Measurements from ENCODE around the gene ADAMTS2.

ADAMTS2 gene

GRCh38 chr5:179267671-179268083 is 77.6 kb downstream of the ADAMTS2 start:
- H3K79me2 ChIP-seq (ENCODE audit: insufficient read depth, low read length) = no peaks in the 10 kb centered on the region
- no peak overlapping the region for H3K4me3 ChIP-seq (ENCODE audit: insufficient read depth, low read length, poor library complexity, severe bottlenecking)
- no peak overlapping the region for H3K4me2 ChIP-seq (ENCODE audit: low read depth, low read length, poor library complexity, severe bottlenecking)
- H3K27ac ChIP-seq (ENCODE audit: low read depth, low read length) = no peak overlapping the region
- H3K9me2 ChIP-seq (replicated peaks; ENCODE audit: insufficient read depth, low read length) = no peaks in the 10 kb centered on the region
- H3K9me3 ChIP-seq (ENCODE audit: insufficient read depth, low read length) = no peaks in the 10 kb centered on the region
- TF ChIP-seq CTCF (IDR thresholded peaks at IDR 0.05; ENCODE audit: insufficient read depth, low read length, poor library complexity, severe bottlenecking) = no peak
- no peak for TF ChIP-seq EZH2phosphoT487 (conservative IDR thresholded peaks at IDR 0.05; ENCODE audit: low read length)
- no peaks in the 10 kb centered on the region for H3F3A ChIP-seq (ENCODE audit: insufficient read depth)
- no peaks in the 10 kb centered on the region for H3K27me3 ChIP-seq (ENCODE audit: low read length)
- no peak overlapping the region for H3K9ac ChIP-seq (ENCODE audit: low read length)
- H2AFZ ChIP-seq (ENCODE audit: low read depth, low read length, severe bottlenecking) = no peak overlapping the region
- H4K20me1 ChIP-seq (ENCODE audit: low read depth, low read length) = no peaks in the 10 kb centered on the region
- no peaks in the 10 kb centered on the region for H3K36me3 ChIP-seq (ENCODE audit: low read length)

GRCh38 chr5:179267071-179267670 is 78.1 kb downstream of the ADAMTS2 start:
- Histone ChIP-seq H3K27me3 (ENCODE audit: low read length) (no peaks in the 10 kb centered on the region), H3K27ac (ENCODE audit: low read depth, low read length) (no peak overlapping the region), H3K36me3 (ENCODE audit: low read length) (no peaks in the 10 kb centered on the region), H2AFZ (ENCODE audit: low read depth, low read length, severe bottlenecking) (no peak overlapping the region), H3K4me2 (ENCODE audit: low read depth, low read length, poor library complexity, severe bottlenecking) (no peak overlapping the region), H3K9me3 (ENCODE audit: insufficient read depth, low read length) (no peaks in the 10 kb centered on the region), H3K79me2 (ENCODE audit: insufficient read depth, low read length) (no peaks in the 10 kb centered on the region), H3F3A (ENCODE audit: insufficient read depth) (no peaks in the 10 kb centered on the region), H4K20me1 (ENCODE audit: low read depth, low read length) (no peaks in the 10 kb centered on the region), H3K4me3 (ENCODE audit: insufficient read depth, low read length, poor library complexity, severe bottlenecking) (no peak overlapping the region), H3K9ac (ENCODE audit: low read length) (no peak overlapping the region), H3K9me2 (replicated peaks; ENCODE audit: insufficient read depth, low read length) (no peaks in the 10 kb centered on the region)
- TF ChIP-seq EZH2phosphoT487 (conservative IDR thresholded peaks at IDR 0.05; ENCODE audit: low read length) (no peak), CTCF (IDR thresholded peaks at IDR 0.05; ENCODE audit: insufficient read depth, low read length, poor library complexity, severe bottlenecking) (no peak)

GRCh38 chr5:179266291-179267070 is 78.8 kb downstream of the ADAMTS2 start:
- Histone ChIP-seq H3K79me2 (ENCODE audit: insufficient read depth, low read length) (no peaks in the 10 kb centered on the region), H3K9me3 (ENCODE audit: insufficient read depth, low read length) (no peaks in the 10 kb centered on the region), H3K9me2 (replicated peaks; ENCODE audit: insufficient read depth, low read length) (no peaks in the 10 kb centered on the region), H3K27ac (ENCODE audit: low read depth, low read length) (no peak overlapping the region), H3K4me2 (ENCODE audit: low read depth, low read length, poor library complexity, severe bottlenecking) (no peak overlapping the region), H3K9ac (ENCODE audit: low read length) (no peak overlapping the region), H3K4me3 (ENCODE audit: insufficient read depth, low read length, poor library complexity, severe bottlenecking) (no peak overlapping the region), H2AFZ (ENCODE audit: low read depth, low read length, severe bottlenecking) (no peak overlapping the region), H3F3A (ENCODE audit: insufficient read depth) (no peaks in the 10 kb centered on the region), H4K20me1 (ENCODE audit: low read depth, low read length) (no peaks in the 10 kb centered on the region), H3K36me3 (ENCODE audit: low read length) (no peaks in the 10 kb centered on the region), H3K27me3 (ENCODE audit: low read length) (no peaks in the 10 kb centered on the region)
- TF ChIP-seq CTCF (IDR thresholded peaks at IDR 0.05; ENCODE audit: insufficient read depth, low read length, poor library complexity, severe bottlenecking) (no peak), EZH2phosphoT487 (conservative IDR thresholded peaks at IDR 0.05; ENCODE audit: low read length) (no peak)
